RPMI8226 (cell line): Measurements from ENCODE around the gene GNPDA2.
"Not testable (repeated sequence)": the region's sequence is repeated elsewhere in the genome, so short reads cannot be mapped to it uniquely, and the experiment has no call there.

ENCODE experiments used
- DNase-seq: peaks from one replicate; pipeline ENCODE4 v3.0.0-alpha.2; 2015

The GNPDA2 gene

GRCh38 chr4:44726038-44726871 lies at the start of gene GNPDA2:
Gene GNPDA2, minus strand, starts transcription at chr4:44726556. Its CDS starts 4,349 bp downstream, at chr4:44722207.
- DNase-seq: peak; percentile 87

GRCh38 chr4:44772340-44772739 lies 46.0 kb upstream of the GNPDA2 start:
- DNase-seq: no peak

- DNase-seq: no peak
These were observed 45.4 kb upstream of the GNPDA2 start for GRCh38 chr4:44771789-44772188.

GRCh38 chr4:44766453-44766852 lies 40.1 kb upstream of the GNPDA2 start:
- no peak for DNase-seq

GRCh38 chr4:44765116-44765515 lies 38.8 kb upstream of the GNPDA2 start:
- no peak for DNase-seq

GRCh38 chr4:44761306-44761705 lies 35.0 kb upstream of the GNPDA2 start:
- DNase-seq: no peak

- DNase-seq: peak; percentile 28
These were observed 34.0 kb upstream of the GNPDA2 start for GRCh38 chr4:44760142-44760898.

- DNase-seq: no peak
These were observed 30.2 kb upstream of the GNPDA2 start for GRCh38 chr4:44756559-44756958.

- DNase-seq: no peak
These were observed 13.8 kb upstream of the GNPDA2 start for GRCh38 chr4:44740201-44740600.

GRCh38 chr4:44738615-44739014 lies 12.3 kb upstream of the GNPDA2 start:
- no peak for DNase-seq

GRCh38 chr4:44736900-44737299 lies 10.5 kb upstream of the GNPDA2 start:
- DNase-seq: no peak

GRCh38 chr4:44728694-44729093 lies 2.3 kb upstream of the GNPDA2 start:
- DNase-seq: not testable (repeated sequence)

GRCh38 chr4:44727471-44727870 lies 1.1 kb upstream of the GNPDA2 start:
- no peak for DNase-seq

- DNase-seq: no peak
These were observed 674 bp downstream of the GNPDA2 start for GRCh38 chr4:44725726-44726037.

GRCh38 chr4:44725166-44725565 lies 1.2 kb downstream of the GNPDA2 start:
- DNase-seq: peak; percentile 18

GRCh38 chr4:44722001-44722400 lies 4.4 kb downstream of the GNPDA2 start:
- DNase-seq: no peak

GRCh38 chr4:44720371-44720770 lies 6.0 kb downstream of the GNPDA2 start:
- no peak for DNase-seq

- no peak for DNase-seq
These were observed 9.8 kb downstream of the GNPDA2 start for GRCh38 chr4:44716597-44716996.

GRCh38 chr4:44713125-44713524 lies 13.2 kb downstream of the GNPDA2 start:
- DNase-seq: no peak

- no peak for DNase-seq
These were observed 21.7 kb downstream of the GNPDA2 start for GRCh38 chr4:44704673-44705072.

- no peak for DNase-seq
These were observed 25.3 kb downstream of the GNPDA2 start for GRCh38 chr4:44701037-44701436.

- DNase-seq: no peak
These were observed 25.9 kb downstream of the GNPDA2 start for GRCh38 chr4:44700427-44700826.

- no peak for DNase-seq
These were observed 41.7 kb downstream of the GNPDA2 start for GRCh38 chr4:44684648-44685047.

GRCh38 chr4:44679060-44679459 lies 47.3 kb downstream of the GNPDA2 start:
- DNase-seq: no peak
